ENCODE data around the gene KRTAP17-1. TPM values are rescaled to one million over a fixed set of nuclear protein-coding genes. Genes with fewer than 3 reads are reported as not detected.
"Not testable (repeated sequence)": the region's sequence is repeated elsewhere in the genome, so short reads cannot be mapped to it uniquely, and the experiment has no call there.

KRTAP17-1 gene
- not detected for total RNA-seq

GRCh38 chr17:41315204-41315794, at the start of gene KRTAP17-1:
Gene KRTAP17-1, minus strand, starts transcription at chr17:41315710. Its CDS starts 60 bp downstream, at chr17:41315650.
- Mint-ChIP-seq H3K27me3 (peaks cover 11% of the 10 kb centered on the region), H3K36me3 (ENCODE audit: low read depth) (no peaks in the 10 kb centered on the region), H3K27ac (no peak within 1 kb of the TSS), H3K4me1 (peaks cover 10% of the 10 kb centered on the region), H3K9me3 (peaks cover 4% of the 10 kb centered on the region), H3K4me3 (no peak within 1 kb of the TSS)
- no peak for DNase-seq
- POLR2A ChIA-PET, result no interaction called here
- CTCF ChIA-PET, result no interaction called here

GRCh38 chr17:41363881-41364280, 48.4 kb upstream of the KRTAP17-1 start:
- H3K36me3 Mint-ChIP-seq (ENCODE audit: low read depth), result no peaks in the 10 kb centered on the region
- DNase-seq, result no peak
- peaks cover 1% of the 10 kb centered on the region for H3K27me3 Mint-ChIP-seq
- no peak overlapping the region for H3K4me3 Mint-ChIP-seq
- H3K4me1 Mint-ChIP-seq, result peaks cover 4% of the 10 kb centered on the region
- ChIA-PET CTCF (no interaction called here), POLR2A (no interaction called here)
- H3K9me3 Mint-ChIP-seq, result peaks cover 5% of the 10 kb centered on the region
- no peak overlapping the region for H3K27ac Mint-ChIP-seq

GRCh38 chr17:41360296-41360995, 44.9 kb upstream of the KRTAP17-1 start:
- Mint-ChIP-seq H3K27me3 (peaks cover 12% of the 10 kb centered on the region), H3K4me1 (peaks cover 4% of the 10 kb centered on the region), H3K27ac (no peak overlapping the region), H3K36me3 (ENCODE audit: low read depth) (peaks cover 4% of the 10 kb centered on the region), H3K4me3 (no peak overlapping the region), H3K9me3 (peaks cover 8% of the 10 kb centered on the region)
- ChIA-PET CTCF (no interaction called here), POLR2A (no interaction called here)
- no peak for DNase-seq

- ChIA-PET POLR2A (no interaction called here), CTCF (no interaction called here)
- Mint-ChIP-seq H3K4me3 (no peak overlapping the region), H3K9me3 (peaks cover 3% of the 10 kb centered on the region), H3K27ac (no peak overlapping the region), H3K36me3 (ENCODE audit: low read depth) (peaks cover 4% of the 10 kb centered on the region), H3K27me3 (peaks cover 10% of the 10 kb centered on the region), H3K4me1 (no peaks in the 10 kb centered on the region)
- DNase-seq, result no peak
Measured at GRCh38 chr17:41354536-41354935, 39.0 kb upstream of the KRTAP17-1 start.

- CTCF ChIA-PET, result no interaction called here
- Mint-ChIP-seq H3K4me1 (no peaks in the 10 kb centered on the region), H3K9me3 (peaks cover 3% of the 10 kb centered on the region), H3K4me3 (no peak overlapping the region), H3K27me3 (peaks cover 10% of the 10 kb centered on the region), H3K36me3 (ENCODE audit: low read depth) (peaks cover 4% of the 10 kb centered on the region), H3K27ac (no peak overlapping the region)
- POLR2A ChIA-PET, result no interaction called here
- DNase-seq, result no peak
Measured at GRCh38 chr17:41352597-41353366, 37.3 kb upstream of the KRTAP17-1 start.

- Mint-ChIP-seq H3K4me1 (no peaks in the 10 kb centered on the region), H3K27me3 (peaks cover 3% of the 10 kb centered on the region), H3K27ac (no peak overlapping the region), H3K9me3 (peaks cover under 1% of the 10 kb centered on the region), H3K4me3 (no peak overlapping the region), H3K36me3 (ENCODE audit: low read depth) (peaks cover 3% of the 10 kb centered on the region)
- ChIA-PET CTCF (no interaction called here), POLR2A (no interaction called here)
- DNase-seq, result no peak
Measured at GRCh38 chr17:41351177-41351576, 35.7 kb upstream of the KRTAP17-1 start.

- POLR2A ChIA-PET; H3K4me1 Mint-ChIP-seq; H3K27me3 Mint-ChIP-seq; DNase-seq; H3K36me3 Mint-ChIP-seq (ENCODE audit: low read depth); H3K4me3 Mint-ChIP-seq; H3K9me3 Mint-ChIP-seq; H3K27ac Mint-ChIP-seq; CTCF ChIA-PET: not testable (repeated sequence)
Measured at GRCh38 chr17:41350381-41350878, 34.9 kb upstream of the KRTAP17-1 start, which contains the start of gene KRT33A. Gene KRT33A, minus strand, starts transcription at chr17:41350828. Its CDS starts 61 bp downstream, at chr17:41350767.

- ChIA-PET CTCF (interaction anchor here (0.5 to 1.1 kb wide), 3 partner anchors 26 to 201 kb away, joined by 3 to 4 read pairs (median 4); no protein-coding TSS in a partner anchor), POLR2A (no interaction called here)
- H3K27ac Mint-ChIP-seq, result no peak overlapping the region
- peaks cover 7% of the 10 kb centered on the region for H3K9me3 Mint-ChIP-seq
- peaks cover 4% of the 10 kb centered on the region for H3K36me3 Mint-ChIP-seq (ENCODE audit: low read depth)
- H3K4me3 Mint-ChIP-seq, result no peak overlapping the region
- peaks cover 2% of the 10 kb centered on the region for H3K4me1 Mint-ChIP-seq
- DNase-seq, result no peak
- H3K27me3 Mint-ChIP-seq, result peaks cover 5% of the 10 kb centered on the region
Measured at GRCh38 chr17:41347869-41348760, 32.6 kb upstream of the KRTAP17-1 start.

GRCh38 chr17:41346421-41346820, 30.9 kb upstream of the KRTAP17-1 start:
- H3K27ac Mint-ChIP-seq, DNase-seq, H3K4me3 Mint-ChIP-seq, H3K27me3 Mint-ChIP-seq, POLR2A ChIA-PET: not testable (repeated sequence)
- Mint-ChIP-seq H3K36me3 (ENCODE audit: low read depth) (peaks cover 11% of the 10 kb centered on the region), H3K9me3 (peaks cover 19% of the 10 kb centered on the region), H3K4me1 (peaks cover 15% of the 10 kb centered on the region)
- CTCF ChIA-PET, result interaction anchor here (0.6 kb wide), 1 partner anchor 17 kb away, joined by 3 read pairs; no protein-coding TSS in a partner anchor

- peaks cover 19% of the 10 kb centered on the region for H3K9me3 Mint-ChIP-seq
- CTCF ChIA-PET, result no interaction called here
- H3K27me3 Mint-ChIP-seq, result peaks cover 7% of the 10 kb centered on the region
- peaks cover 19% of the 10 kb centered on the region for H3K4me1 Mint-ChIP-seq
- H3K36me3 Mint-ChIP-seq (ENCODE audit: low read depth), result peaks cover 13% of the 10 kb centered on the region
- POLR2A ChIA-PET, result no interaction called here
- H3K27ac Mint-ChIP-seq, result no peak overlapping the region
- H3K4me3 Mint-ChIP-seq, result no peak overlapping the region
- no peak for DNase-seq
Measured at GRCh38 chr17:41345992-41346391, 30.5 kb upstream of the KRTAP17-1 start.

GRCh38 chr17:41343029-41343428, 27.5 kb upstream of the KRTAP17-1 start:
- ChIA-PET POLR2A (no interaction called here), CTCF (no interaction called here)
- Mint-ChIP-seq H3K27me3 (peaks cover 15% of the 10 kb centered on the region), H3K4me3 (no peak overlapping the region), H3K36me3 (ENCODE audit: low read depth) (peaks cover 15% of the 10 kb centered on the region), H3K9me3 (peaks cover 19% of the 10 kb centered on the region), H3K27ac (no peak overlapping the region), H3K4me1 (peaks cover 47% of the 10 kb centered on the region)
- DNase-seq, result no peak

- POLR2A ChIA-PET, result interaction anchor here (0.8 to 2.3 kb wide), 2 partner anchors 32 to 522 kb away, joined by 3 to 13 read pairs; partner anchors contain the start of gene KRTAP16-1
- Mint-ChIP-seq H3K27me3 (peaks cover 18% of the 10 kb centered on the region), H3K36me3 (ENCODE audit: low read depth) (peaks cover 15% of the 10 kb centered on the region), H3K9me3 (peaks cover 19% of the 10 kb centered on the region), H3K4me3 (peak overlapping the region; percentile 8), H3K27ac (peak overlapping the region; percentile 86), H3K4me1 (peaks cover 49% of the 10 kb centered on the region)
- CTCF ChIA-PET, result interaction anchor here (2.2 to 2.4 kb wide), 2 partner anchors 11 to 19 kb away, joined by 9 to 14 read pairs; no protein-coding TSS in a partner anchor
- peak; percentile 70 for DNase-seq
Measured at GRCh38 chr17:41340934-41341861, 25.7 kb upstream of the KRTAP17-1 start.

Data from activated CD4-positive, alpha-beta memory T cell treated with anti-CD3 and anti-CD28 coated beads, Interleukin-2, amount 10 ng/mL, durations not matched to agents 7 days and 5 days (primary cell).